ENCODE data around the gene IGSF3.
A peak's percentile ranks its signal among the peaks of the same experiment; 100 is the strongest.

Gene IGSF3

GRCh38 chr1:116531917-116532316, 135.6 kb downstream of the IGSF3 start:
- DNase-seq, result peak in 1 of 58 donors; percentile 9

- no peak for DNase-seq
Measured at GRCh38 chr1:116529681-116530080, 137.9 kb downstream of the IGSF3 start.

GRCh38 chr1:116529199-116529631, 138.3 kb downstream of the IGSF3 start:
- DNase-seq, result no peak

GRCh38 chr1:116528329-116529083, 139.0 kb downstream of the IGSF3 start:
- no peak for DNase-seq

DNA sequence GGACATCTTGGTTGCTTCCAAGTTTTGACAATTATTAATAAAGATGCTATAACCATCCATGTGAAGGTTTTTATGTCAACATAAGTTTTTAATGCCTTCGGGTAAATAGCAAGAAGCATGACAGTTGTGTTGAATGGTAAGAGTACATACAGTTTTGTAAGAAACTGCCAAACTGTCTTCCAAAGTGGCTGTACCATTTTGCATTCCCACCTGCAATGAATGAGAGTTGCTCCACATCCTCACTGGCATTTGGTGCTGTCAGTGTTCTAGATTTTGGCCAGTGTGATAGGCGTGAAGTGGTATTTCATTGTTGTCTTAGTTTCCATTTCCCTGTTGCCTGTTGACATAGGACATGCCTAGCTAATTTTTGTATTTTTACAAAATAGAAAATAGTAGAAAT, 142.1 kb downstream of the IGSF3 start:
- DNase-seq, result no peak

Measured in anterior cingulate cortex (tissue), 58 donors.